NCI-H1694 treated with DMSO at 0.1 percent for 48 hours (cell line): ENCODE results near the gene CCDC50.

Experiments used
- DNase-seq: peaks from one replicate; lab custom pipeline; 2025; lab: John Stamatoyannopoulos, UW

The CCDC50 gene

DNA sequence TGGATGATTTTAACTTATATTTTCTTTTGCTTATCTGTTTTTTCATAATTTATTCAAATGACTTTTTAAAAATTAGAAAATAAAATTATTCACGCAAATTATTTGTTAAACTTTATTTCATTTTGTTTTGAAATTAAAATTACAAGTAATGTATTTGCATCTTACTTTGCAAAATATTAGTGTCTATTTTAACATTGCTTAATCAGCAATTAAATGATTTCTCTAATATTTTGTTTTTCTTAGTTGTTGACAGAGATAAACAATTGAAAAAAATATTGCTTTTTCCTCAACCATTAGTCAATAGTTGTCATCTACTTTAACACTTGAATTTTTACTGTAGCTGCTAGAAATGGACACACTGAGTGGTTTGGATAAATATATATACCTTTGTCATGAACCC is 99.0 kb downstream of the CCDC50 start:
- DNase-seq: no peak

DNA sequence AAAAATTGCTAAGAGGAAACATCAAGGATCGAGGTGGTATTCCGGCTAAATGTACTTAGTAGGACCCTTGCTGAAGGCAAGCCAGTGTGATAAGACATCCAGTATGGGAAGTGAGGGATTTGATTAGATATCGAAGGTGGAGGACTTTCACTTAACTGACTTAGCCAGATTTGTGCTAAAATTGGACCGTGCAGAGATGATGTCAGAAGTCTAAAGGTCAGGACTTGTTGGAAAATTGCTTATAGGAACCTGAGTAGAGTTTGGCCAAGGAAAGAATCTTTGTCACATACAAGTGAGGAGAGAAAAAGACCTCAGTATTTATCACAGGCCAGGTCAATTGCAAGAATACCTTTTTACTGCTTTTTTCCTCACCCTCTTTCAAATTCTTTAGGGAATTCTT is 100.9 kb downstream of the CCDC50 start:
- DNase-seq: no peak

DNA sequence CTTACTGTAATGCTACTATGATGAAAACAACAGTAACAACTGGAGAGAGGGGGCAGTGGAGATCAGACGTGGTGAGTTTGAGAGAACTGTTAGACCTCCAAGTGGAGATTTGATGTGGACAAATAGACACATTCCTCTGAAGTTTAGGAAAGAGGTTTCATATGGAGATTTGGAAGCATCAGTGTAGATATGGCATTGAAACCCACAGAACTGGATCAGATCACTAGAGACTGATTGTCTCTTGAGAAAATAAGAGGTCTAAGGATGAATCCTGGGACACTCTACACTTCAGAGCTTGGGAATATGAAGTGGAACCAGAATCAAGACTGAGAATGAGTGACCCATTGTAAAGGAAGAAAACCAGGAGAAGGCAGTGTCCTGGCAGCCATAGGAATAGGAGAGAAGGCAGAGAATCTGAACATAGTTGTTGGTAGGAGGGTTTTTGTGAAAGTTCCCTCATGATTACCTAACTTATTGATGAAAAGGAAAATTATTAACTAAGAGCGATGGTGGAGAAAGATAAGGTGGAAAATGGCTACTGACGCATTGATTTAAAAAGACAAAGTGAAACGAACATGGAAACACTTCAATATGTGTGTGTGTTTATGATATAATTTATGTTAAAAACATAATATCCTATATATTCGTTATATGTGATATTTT is 102.1 kb downstream of the CCDC50 start:
- no peak for DNase-seq

DNA sequence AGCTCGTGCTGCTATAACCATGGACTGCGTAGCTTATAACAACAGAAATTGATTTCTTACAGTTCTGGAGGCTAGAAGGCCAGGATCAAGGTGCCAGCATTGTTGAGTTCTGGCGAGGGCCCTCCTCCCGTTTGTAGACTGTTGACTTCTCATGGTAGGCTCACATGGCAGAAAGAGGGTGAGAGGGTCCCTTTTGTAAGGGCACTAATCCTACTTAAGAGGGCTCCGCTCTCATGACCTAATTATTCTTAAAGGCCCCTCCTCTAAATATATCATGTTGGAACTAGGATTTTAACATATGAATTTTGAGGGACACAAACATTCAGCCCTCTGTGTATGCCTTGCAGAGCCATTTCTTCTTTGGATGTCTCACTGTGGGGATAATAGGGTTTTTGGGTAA is 103.0 kb downstream of the CCDC50 start:
- no peak for DNase-seq

- DNase-seq: no peak
Measured at GRCh38 chr3:191434024-191434423, 104.8 kb downstream of the CCDC50 start.

DNA sequence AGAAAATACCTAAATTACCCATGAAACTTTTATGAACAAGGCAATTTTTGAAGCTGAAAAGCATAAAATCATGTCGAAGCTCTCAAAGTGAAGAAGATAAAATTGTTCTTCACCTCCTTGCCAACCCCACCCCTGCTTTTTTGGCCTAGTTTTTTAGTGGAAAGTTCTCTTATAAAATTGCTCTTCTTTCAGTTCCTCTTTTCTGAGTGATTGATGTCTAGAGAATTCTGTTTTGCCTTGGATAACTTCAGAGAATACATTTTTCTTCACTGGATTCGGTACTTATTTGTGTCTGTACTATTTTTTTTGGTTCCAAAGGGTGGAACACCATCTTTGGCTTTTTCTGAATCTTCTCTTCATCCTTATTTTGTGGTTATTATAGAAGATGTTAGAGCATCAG is 106.8 kb downstream of the CCDC50 start:
- DNase-seq: no peak

GRCh38 chr3:191438150-191438814 is 109.1 kb downstream of the CCDC50 start:
- DNase-seq: no peak

DNA sequence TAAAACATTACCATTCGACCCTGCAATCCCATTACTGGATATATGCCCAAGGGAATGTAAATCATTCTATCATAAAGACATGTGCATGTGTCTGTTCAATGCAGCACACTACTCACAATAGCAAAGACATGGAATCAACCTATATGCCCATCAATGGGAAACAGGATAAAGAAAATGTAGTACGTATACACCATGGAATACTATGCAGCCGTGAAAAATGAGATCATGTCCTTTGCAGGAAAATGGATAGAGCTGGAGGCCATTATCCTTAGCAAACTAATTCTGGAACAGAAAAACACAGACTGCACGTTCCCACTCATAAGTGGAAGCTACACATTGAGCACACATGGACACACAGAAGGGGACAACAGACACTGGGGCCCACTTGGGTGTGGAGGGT is 111.3 kb downstream of the CCDC50 start:
- DNase-seq: no peak

DNA sequence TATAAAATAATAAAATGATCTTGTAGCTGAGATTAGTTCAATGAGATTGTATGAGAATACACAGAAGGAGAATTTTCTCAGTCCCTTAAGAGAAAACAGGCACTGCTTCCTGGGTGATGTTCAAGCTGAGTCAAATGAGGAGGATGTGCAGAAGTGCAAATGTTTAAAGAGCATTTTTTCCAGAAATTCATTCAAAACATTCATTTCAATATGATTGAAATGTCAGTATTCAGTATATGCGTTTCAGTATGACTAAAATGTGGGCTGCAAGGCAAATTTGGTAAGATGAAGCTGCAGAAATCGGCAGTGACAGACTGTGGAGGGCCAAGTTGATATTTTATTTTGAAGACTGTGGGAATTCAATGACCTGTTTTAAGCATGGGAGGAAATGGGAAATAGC is 112.5 kb downstream of the CCDC50 start:
- no peak for DNase-seq

DNA sequence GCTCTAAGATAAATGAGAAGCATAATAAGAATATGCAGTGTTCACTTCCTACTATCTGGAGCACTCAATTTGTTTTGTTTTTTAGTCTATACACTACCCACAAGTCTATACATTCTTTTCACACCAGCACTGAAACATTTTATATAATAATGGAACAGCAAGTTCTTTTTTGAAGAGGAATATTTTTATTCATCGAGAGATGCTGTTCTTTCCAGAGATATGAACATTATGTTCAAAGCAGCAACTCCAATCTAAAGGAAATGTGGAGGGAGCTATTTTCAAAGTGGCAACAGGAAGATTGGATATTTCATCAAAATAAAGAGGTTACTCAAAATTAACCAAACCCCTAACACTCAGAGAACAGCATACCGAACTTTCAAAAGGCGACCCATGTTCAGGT is 115.4 kb downstream of the CCDC50 start:
- no peak for DNase-seq
